ENCODE results near the gene AIFM1. TPM values are rescaled to one million over a fixed set of nuclear protein-coding genes. Genes with fewer than 3 reads are reported as not detected.

The AIFM1 gene
- polyA plus RNA-seq, 1 donor (not counting 4 experiments of a cell fraction or from before 2014, with no cell fraction given) = 52.5 TPM

DNA sequence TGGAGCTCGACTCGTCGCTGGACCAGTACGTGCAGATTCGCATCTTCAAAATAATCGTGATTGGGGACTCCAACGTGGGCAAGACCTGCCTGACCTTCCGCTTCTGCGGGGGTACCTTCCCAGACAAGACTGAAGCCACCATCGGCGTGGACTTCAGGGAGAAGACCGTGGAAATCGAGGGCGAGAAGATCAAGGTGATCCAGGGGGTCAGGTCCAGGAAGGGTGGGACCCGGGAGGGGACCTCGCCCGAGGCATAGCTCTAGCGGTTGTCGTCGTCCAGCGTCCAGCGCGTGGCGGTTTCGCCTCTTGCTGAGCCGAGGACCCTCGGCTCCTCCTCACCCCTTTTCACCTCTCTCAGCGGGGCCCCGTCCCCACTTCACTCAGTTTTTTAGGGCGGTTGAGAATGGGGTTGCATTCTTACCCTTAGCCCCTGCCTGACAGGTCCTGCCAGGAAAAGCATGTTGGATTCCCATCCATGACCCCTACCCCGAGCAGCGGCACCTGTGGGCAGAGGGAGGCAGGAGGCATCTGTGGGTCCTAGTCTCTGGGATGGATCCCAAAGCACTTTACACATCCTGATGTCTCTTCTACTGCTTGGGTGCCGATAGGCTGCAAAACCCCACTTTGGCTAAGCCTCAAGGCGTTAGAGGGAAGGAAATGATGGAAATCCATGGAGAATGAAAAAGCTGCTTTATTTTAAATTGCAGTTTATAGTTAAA lies 6.6 kb upstream of the AIFM1 start:
- Histone ChIP-seq H3K27me3 (ENCODE audit: control insufficient read depth, extremely low read depth, insufficient read depth, low read length) (peaks cover 3% of the 10 kb centered on the region), H3K9ac (ENCODE audit: control insufficient read depth, extremely low read depth, insufficient read depth, low read length) (peak overlapping the region; percentile 33), H3K4me2 (ENCODE audit: control insufficient read depth, extremely low read depth, insufficient read depth, low read depth, low read length) (peak overlapping the region; percentile 60), H2AFZ (ENCODE audit: control insufficient read depth, low read length) (peak overlapping the region; percentile 39), H3K4me1 (ENCODE audit: control insufficient read depth, extremely low read depth, insufficient read depth, low read length) (peaks cover 11% of the 10 kb centered on the region), H3K79me2 (ENCODE audit: control insufficient read depth, insufficient read depth, low read length) (no peaks in the 10 kb centered on the region), H3K9me3 (ENCODE audit: control insufficient read depth, low read depth, low read length) (no peaks in the 10 kb centered on the region), H3K9me1 (ENCODE audit: control insufficient read depth, extremely low read depth, insufficient read depth, low read length) (no peaks in the 10 kb centered on the region), H3K27ac (ENCODE audit: control insufficient read depth, insufficient read depth, low read length) (no peak overlapping the region), H3K4me3 (ENCODE audit: control insufficient read depth in 2 of 3, extremely low read depth in 1 of 3, insufficient read depth in 2 of 3, low read depth in 1 of 3, low read length in 3 of 3) (peak overlapping the region in 1 of 3 experiments; percentile 29), H4K20me1 (ENCODE audit: control insufficient read depth, extremely low read depth, insufficient read depth, low read length) (no peaks in the 10 kb centered on the region), H3K36me3 (ENCODE audit: control insufficient read depth in 2 of 2, extremely low read depth in 1 of 2, insufficient read depth in 2 of 2, low read length in 2 of 2) (no peaks in the 10 kb centered on the region)
- dilution Hi-C loops (cut with MboI; ENCODE audit: extremely low pct_ligation_motif_present, low sequenced_read_pairs) = no loop called here
- FAIRE-seq (no peak), DNase-seq (ENCODE audit: low read depth, low spot score) (no peak)
- TF ChIP-seq, protein P1, sequence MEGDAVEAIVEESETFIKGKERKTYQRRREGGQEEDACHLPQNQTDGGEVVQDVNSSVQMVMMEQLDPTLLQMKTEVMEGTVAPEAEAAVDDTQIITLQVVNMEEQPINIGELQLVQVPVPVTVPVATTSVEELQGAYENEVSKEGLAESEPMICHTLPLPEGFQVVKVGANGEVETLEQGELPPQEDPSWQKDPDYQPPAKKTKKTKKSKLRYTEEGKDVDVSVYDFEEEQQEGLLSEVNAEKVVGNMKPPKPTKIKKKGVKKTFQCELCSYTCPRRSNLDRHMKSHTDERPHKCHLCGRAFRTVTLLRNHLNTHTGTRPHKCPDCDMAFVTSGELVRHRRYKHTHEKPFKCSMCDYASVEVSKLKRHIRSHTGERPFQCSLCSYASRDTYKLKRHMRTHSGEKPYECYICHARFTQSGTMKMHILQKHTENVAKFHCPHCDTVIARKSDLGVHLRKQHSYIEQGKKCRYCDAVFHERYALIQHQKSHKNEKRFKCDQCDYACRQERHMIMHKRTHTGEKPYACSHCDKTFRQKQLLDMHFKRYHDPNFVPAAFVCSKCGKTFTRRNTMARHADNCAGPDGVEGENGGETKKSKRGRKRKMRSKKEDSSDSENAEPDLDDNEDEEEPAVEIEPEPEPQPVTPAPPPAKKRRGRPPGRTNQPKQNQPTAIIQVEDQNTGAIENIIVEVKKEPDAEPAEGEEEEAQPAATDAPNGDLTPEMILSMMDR (optimal IDR thresholded peaks at IDR 0.05 in 1 of 3, IDR thresholded peaks at IDR 0.05 in 1 of 3, conservative IDR thresholded peaks at IDR 0.05 in 1 of 3; ENCODE audit: extremely low read depth in 1 of 3, insufficient read depth in 2 of 3, low read length in 3 of 3) = no peak
- TF ChIP-seq EZH2 (IDR thresholded peaks at IDR 0.05; ENCODE audit: low read length) = no peak

DNA sequence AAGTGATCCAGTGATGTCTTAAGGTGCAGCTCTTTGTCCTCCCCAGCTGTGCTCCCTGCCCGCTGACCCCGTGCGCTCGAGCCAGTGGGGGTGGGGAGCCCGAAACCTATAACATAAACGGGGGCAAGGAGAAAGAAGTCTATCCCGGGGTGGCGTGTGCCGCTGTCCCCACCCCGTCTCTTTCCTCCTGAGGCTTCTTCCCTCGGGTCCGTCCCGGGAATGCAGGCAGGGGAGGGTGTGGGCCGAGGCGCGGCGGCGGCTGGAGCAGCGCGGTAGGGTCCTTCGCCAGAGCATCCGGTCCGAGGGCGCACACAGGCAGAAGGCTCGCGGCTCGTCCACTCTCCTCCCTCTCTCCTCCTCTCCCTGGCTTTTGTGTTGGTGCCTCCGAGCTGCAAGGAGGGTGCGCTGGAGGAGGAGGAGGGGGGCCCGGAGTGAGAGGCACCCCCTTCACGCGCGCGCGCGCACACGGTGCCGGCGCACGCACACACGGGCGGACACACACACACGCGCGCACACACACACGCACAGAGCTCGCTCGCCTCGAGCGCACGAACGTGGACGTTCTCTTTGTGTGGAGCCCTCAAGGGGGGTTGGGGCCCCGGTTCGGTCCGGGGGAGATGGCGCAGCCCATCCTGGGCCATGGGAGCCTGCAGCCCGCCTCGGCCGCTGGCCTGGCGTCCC lies 5.9 kb upstream of the AIFM1 start, which contains the start of gene RAB33A:
Gene RAB33A (plus strand): TSS at position 517 of the 681 bp plus-strand sequence. CDS start 101 bp downstream, at position 618.
- Histone ChIP-seq H3K9ac (ENCODE audit: control insufficient read depth, extremely low read depth, insufficient read depth, low read length) (peak within 1 kb of the TSS; percentile 33), H3K4me2 (ENCODE audit: control insufficient read depth, extremely low read depth, insufficient read depth, low read depth, low read length) (peak within 1 kb of the TSS; percentile 60), H3K79me2 (ENCODE audit: control insufficient read depth, insufficient read depth, low read length) (no peaks in the 10 kb centered on the region), H3K4me1 (ENCODE audit: control insufficient read depth, extremely low read depth, insufficient read depth, low read length) (peaks cover 11% of the 10 kb centered on the region), H3K9me1 (ENCODE audit: control insufficient read depth, extremely low read depth, insufficient read depth, low read length) (no peaks in the 10 kb centered on the region), H4K20me1 (ENCODE audit: control insufficient read depth, extremely low read depth, insufficient read depth, low read length) (no peaks in the 10 kb centered on the region), H3K27me3 (ENCODE audit: control insufficient read depth, extremely low read depth, insufficient read depth, low read length) (peaks cover 3% of the 10 kb centered on the region), H3K27ac (ENCODE audit: control insufficient read depth, insufficient read depth, low read length) (no peak within 1 kb of the TSS), H3K4me3 (ENCODE audit: control insufficient read depth in 2 of 3, extremely low read depth in 1 of 3, insufficient read depth in 2 of 3, low read depth in 1 of 3, low read length in 3 of 3) (peak within 1 kb of the TSS; percentile 25 to 49 (median 29)), H2AFZ (ENCODE audit: control insufficient read depth, low read length) (peak within 1 kb of the TSS; percentile 39), H3K9me3 (ENCODE audit: control insufficient read depth, low read depth, low read length) (no peaks in the 10 kb centered on the region), H3K36me3 (ENCODE audit: control insufficient read depth in 2 of 2, extremely low read depth in 1 of 2, insufficient read depth in 2 of 2, low read length in 2 of 2) (no peaks in the 10 kb centered on the region)
- dilution Hi-C loops (cut with MboI; ENCODE audit: extremely low pct_ligation_motif_present, low sequenced_read_pairs) = no loop called here
- no peak for DNase-seq (ENCODE audit: low read depth, low spot score)
- FAIRE-seq = no peak
- no peak for TF ChIP-seq EZH2 (IDR thresholded peaks at IDR 0.05; ENCODE audit: low read length)
- TF ChIP-seq, protein P1 (optimal IDR thresholded peaks at IDR 0.05 in 1 of 3, IDR thresholded peaks at IDR 0.05 in 1 of 3, conservative IDR thresholded peaks at IDR 0.05 in 1 of 3; ENCODE audit: extremely low read depth in 1 of 3, insufficient read depth in 2 of 3, low read length in 3 of 3) = no peak
